Non-pigmented ciliary epithelial cell (primary cell): ENCODE results near the gene VIPR1.

ENCODE experiments used
- DNase-seq: peaks from one replicate; pipeline ENCODE4 v3.0.0-alpha.2; 2010; ENCODE audit warnings: low read depth

Gene VIPR1

DNA sequence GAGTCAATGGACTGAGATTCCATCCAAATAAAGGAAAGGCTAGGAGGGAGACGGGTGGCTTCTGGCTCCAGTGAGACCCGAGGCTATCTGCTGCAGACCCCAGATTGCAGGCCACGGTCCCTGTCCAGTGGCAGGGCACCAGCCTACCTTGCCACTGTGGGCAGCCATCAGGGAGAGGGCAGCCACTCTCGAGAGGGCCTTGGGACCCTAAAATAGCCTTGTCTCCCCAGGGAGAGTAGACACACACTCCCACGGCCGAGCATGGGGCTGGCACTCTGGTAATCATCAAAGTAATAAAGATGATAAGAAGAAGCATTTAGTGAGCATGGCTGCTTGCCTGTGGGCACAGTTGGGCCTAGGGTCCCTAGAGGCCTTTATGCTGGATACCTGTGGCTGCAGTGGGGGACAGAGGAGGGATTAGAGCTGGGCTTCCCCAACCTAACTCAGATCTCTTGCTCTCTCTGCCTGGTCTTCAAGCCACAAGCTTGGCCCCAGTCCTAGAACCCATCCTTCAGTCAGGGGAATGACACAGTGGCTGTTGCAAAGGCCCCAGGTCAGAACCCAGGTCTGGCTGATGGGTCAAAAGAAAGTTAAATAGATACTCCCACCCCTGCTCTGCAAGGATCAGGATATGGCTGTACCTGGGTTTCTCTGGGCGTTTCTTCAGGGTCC lies 9.2 kb upstream of the VIPR1 start:
- no peak for DNase-seq

DNA sequence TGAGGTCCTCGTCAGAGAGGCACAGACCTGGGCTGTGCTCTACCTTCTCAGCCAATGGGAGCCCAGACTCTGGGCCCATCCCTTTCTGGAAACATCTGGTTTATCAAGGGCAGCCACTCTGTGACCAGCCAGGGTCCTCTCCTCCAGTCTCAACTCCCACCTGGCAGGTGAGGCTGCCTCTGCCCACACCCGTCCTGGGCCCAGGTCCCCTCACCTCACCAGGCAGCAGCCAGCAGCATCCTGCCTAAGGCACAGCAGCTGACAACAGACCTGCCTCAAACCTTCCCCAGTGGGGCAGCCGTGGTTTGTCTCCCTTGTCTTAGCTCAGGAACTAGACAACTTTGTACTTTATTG lies 8.7 kb upstream of the VIPR1 start:
- DNase-seq = no peak

DNA sequence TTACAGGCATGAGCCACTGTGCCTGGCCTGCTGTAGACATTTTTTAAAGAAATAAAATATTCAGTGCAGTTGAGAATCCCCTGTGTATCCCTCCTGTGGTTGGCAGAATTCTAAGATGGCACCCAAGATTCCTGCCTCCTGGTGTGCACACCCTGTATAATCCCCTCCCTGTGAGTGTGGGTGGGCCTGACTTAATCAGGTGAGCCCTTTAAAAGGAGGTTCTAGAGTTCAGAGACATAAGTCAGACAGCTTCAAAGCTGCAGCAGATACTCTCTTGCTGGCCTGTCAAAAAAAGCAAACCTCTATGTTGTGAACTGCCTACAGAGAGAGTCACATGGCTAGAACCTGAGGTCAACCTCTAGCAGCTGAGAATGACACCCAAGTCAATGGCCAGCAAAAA lies 7.0 kb upstream of the VIPR1 start:
- no peak for DNase-seq

GRCh38 chr3:42497009-42497731 lies 5.3 kb upstream of the VIPR1 start:
- peak; percentile 37 for DNase-seq

- DNase-seq = no peak
These were observed 4.4 kb upstream of the VIPR1 start for GRCh38 chr3:42498034-42498433.

DNA sequence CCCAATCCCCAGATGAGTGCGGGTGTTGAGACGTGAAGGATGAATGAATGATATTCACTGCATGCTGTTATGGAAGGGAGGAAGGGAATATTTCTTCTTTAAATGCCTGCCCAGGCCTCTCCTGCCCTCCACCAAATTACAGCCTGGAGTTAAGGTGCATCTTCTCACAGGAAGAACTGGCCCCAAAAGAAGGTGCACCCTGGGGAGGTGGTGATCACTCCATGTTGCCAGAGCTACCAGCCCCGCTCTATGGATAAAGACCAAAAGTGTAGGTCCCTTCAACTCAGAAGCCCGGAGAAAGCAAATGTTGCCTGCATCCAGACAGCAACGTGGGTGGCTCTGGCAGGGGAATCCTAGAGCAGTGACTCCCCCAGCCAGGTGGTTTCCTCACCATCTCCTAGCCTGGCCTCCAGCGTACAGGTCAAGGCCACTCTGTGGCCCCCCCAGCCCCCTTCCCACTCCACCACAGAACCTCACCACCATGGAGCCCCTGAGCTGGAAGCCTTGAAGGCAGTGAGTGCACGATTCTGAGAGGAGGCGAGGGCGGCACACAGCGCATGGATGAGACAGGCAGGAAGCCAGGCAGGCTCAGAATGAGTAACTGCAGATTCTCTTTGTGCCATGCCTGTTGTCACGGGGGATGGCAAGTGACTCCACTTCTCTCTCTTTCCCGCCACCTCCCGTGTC lies 3.5 kb upstream of the VIPR1 start:
- no peak for DNase-seq

GRCh38 chr3:42499478-42499871 lies 3.0 kb upstream of the VIPR1 start:
- DNase-seq = no peak

DNA sequence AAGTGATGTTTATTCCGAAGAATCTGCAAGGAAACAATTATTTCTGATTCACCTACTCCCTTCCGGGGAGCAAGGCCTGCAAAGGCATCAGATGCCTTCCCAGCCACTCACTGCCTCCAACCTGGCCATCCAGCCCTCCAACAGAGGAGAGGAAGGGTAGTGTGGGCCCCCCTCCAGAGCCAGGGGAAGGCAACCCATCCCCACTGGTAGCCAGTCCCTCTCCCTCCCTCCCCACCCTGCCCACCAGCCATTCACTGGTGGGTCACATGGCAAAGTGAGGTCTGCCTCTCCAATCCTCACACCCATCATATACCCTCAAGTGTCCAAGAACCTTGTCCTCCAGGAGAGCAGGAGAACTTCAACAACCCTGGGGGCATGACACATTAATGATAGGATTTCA lies 2.4 kb upstream of the VIPR1 start:
- DNase-seq = no peak

GRCh38 chr3:42500909-42501308 lies 1.5 kb upstream of the VIPR1 start:
- no peak for DNase-seq

- DNase-seq = no peak
These were observed 1.1 kb upstream of the VIPR1 start for GRCh38 chr3:42501321-42501680.

DNA sequence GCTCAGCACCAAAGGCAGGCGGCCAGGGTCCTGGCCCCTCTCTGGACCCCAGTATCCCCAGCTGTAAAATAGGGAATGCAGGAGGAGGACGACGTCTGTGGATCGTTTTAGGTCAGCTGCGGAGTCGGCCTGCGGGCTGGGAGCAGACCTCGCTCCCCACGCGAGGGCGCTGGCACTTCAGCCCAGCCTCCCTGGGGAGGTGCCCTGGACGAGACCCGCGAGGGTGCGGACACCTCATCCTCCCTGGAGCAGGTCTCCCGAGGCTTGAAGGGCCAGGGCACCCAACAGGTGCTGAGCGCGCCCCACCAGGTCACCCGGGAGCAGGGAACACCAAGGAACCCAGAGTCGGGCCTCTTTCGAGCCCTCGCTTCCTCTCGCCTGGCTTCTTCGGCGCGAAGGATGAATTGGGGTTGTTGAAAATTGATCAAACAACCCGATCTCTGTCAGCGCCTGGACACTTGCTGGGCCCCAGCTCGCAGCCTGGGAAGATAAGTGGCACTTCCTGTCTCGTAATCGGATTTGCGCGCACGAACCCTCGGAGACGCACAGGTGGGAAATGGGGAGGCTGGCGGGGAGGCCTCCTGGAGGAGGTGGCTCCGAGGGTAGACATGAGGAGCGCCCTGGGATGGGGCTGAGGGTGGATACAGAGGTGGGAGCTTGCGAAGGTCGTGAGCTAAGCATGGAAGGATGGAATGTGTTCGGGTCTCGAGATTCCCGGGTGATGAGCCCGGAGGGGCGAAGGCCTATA lies 588 bp upstream of the VIPR1 start:
- no peak for DNase-seq

GRCh38 chr3:42503251-42503924 lies 945 bp downstream of the VIPR1 start:
- no peak for DNase-seq

DNA sequence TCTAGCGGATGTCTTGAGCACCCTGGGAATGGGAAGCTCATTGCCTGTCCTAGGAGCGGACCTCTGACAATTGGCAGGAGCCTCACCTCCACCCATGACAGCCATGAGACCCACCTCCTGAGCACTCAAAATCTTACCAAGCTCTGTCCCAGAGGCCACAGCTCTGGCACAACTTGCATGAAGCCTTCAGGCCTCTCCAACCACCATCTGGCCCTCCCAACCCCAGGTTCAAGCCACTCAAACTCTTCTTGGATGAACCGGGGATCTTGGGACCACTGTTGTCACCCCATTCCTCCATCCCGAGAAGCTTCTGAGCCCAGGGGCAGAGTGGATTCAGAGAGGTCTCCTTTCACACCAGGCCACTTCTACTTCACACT lies 1.5 kb downstream of the VIPR1 start:
- no peak for DNase-seq

DNA sequence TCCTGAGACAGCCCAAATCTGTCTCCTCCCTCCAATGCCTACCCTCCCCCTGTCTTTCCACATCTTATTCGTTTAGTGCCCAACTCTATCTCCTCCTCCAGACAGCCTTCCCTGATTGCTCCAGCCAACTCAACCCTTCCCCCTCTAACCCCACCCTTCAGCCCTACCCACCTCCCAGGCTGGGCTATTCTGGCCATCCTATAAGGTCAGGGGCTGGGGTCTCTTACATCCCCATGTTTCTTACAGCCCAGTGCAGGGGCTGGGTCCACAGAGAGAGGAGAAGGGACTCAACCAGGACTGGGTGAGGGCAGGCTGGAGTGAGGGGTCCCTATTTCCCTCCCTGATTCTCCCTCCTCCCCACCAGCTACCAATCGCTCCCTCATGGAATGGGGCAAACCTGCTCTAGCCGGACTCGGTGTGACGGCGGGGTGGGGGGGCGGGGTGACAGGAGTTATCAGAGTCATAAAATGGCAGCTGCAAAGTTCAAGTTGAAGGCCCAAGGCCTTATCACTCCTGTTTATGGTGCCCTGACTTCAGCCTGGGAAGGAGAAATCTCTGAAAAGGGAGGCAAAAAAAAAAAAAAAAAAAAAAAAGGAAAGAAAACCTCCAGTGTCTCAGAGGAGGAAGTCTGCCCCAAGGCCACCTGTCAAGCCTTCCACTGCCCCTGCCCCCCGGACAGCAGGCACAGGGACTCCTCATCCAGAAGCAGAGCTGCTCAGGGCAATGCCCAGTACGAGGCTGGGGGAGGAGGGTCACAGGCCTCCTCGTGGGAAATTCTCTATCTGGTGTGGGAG lies 2.1 kb downstream of the VIPR1 start:
- no peak for DNase-seq

DNA sequence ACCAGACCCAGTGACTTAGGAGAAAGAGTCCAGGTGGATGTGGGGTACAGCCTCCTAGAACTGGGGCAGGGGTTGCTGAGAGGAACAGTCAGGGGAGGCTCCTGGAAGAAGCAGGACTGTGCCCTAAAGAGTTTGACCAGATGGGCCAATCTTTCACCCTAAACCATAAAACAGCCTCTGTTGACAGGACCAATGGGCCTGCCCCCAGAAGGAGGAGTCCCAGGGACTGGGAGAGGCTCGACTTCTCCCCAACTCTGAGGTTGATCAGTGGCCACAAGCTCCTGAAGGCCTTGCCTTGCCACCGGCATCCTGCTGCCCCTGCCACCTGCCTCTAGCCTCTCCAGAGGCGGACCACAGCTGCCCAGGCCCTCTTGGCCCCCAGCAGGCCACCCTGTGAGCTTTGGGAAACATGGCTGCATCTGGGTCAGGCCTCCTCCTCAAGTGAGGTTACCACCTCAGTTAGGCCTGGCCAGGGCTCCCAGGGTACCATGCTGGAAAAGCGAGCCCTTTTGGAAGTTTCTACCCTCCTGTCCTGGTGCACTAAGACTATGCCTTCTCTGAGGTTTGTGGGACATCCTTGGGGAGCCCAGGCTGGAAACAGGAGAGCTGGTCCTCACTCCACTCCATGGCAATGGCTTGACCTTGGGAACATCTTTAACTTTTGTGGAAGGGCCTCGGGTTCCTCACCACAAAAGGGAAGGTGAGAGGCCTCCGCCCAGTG lies 2.8 kb downstream of the VIPR1 start:
- DNase-seq = no peak

- no peak for DNase-seq
These were observed 3.5 kb downstream of the VIPR1 start for GRCh38 chr3:42505849-42506410.

GRCh38 chr3:42507252-42507651 lies 4.8 kb downstream of the VIPR1 start:
- no peak for DNase-seq

DNA sequence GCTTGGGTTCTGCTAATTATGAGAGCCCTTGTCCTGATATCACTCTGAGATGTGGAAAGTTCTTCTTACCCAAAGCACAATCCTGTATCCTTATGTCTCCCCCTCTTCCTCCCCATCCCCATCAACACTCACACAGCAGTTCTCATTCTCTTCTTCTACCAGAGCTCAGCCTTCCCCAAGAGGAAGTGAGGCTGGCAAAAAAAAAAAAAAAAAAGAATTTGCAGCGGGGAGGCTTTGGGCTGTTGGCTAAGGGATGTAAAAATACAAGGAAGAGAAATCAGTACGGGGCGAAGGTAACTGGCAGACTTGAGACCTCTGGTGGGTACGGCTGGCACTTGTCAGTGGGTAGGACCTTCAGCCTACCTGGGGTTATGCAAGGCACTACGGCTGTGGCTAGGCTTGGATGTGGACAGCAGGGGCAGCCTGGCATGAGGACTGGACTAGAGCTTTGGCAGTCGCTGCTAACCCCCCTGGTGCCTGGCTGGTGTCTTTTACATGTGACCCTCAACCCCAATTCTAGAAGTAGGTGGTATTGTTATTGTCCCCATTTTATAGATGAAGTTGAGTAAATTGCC lies 5.4 kb downstream of the VIPR1 start:
- no peak for DNase-seq

DNA sequence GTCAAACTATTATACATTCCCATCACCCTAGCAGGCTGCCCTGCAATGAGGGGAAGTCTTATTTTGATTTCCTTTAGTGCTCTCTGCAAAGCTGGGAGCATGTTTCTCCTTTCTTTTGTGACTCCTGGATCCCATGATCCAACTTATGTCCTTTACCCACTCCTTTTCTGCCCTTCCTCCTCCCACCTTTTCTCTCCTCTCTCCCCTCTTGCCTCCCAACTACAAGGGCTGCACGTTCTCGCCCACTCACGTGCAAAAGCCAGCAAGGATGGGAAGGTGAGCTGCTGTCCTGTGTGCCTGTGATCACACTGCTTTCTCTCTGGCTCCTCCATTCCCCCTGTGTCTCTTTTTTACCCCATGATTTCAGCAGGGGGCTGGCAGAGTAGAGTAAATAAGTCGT lies 6.1 kb downstream of the VIPR1 start:
- DNase-seq = no peak

DNA sequence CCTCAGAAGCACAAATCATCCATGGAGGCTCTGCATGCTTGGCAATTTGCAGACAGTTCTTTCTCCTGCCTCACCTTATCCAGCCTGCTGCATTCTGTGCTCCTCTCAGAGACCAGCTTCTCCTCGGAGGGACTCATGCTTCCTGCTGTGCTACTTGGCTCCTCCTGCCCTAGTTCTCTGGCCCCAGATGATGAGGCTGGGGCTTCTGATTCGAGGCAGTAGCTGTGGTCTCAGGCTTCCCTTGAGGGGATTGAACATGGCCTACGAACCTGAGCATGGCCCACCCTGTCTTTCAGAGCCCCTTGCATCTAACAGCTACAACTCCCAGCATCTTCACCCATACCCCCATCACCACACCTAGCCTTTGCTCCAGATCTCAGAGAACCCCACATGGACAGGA lies 6.7 kb downstream of the VIPR1 start:
- DNase-seq = no peak
